CD4-positive, alpha-beta memory T cell (primary cell): ENCODE results near the gene MAGEF1. TPM values are rescaled to one million over a fixed set of nuclear protein-coding genes. Genes with fewer than 3 reads are reported as not detected.

ENCODE experiments used
- CTCF ChIA-PET: fragments of 350-600 bp; sonication (Branson Sonifier 250); formaldehyde crosslinking; loops from one replicate; lab custom pipeline; 2021; ENCODE audit warnings: inconsistent platforms; ENCODE audit not compliant: partially characterized antibody; lab: Charles Lee
- POLR2A ChIA-PET: fragments of 350-600 bp; sonication (Branson Sonifier 250); formaldehyde crosslinking; loops from one replicate; lab custom pipeline; 2021; ENCODE audit not compliant: partially characterized antibody; lab: Charles Lee
- DNase-seq, 5 donors: peaks; one replicate each; pipeline versions ENCODE4 v3.0.0 to v3.0.0-alpha.2; 2020 to 2022; ENCODE audit warnings: mixed read lengths in 1 of 5
- H3K27ac ChIP-seq: one replicate; pipeline ENCODE4 v1.7.0; 2013; ENCODE audit warnings: low read depth, low read length
- H3K27me3 ChIP-seq: 2 replicates; pipeline ENCODE4 v1.7.0; 2013; ENCODE audit warnings: mild to moderate bottlenecking, low read length, moderate library complexity; ENCODE audit not compliant: insufficient read depth
- H3K36me3 ChIP-seq: 2 replicates; pipeline ENCODE4 v1.7.0; 2013; ENCODE audit warnings: mild to moderate bottlenecking, low read length, moderate library complexity; ENCODE audit not compliant: insufficient read depth
- H3K4me1 ChIP-seq: 2 replicates; pipeline ENCODE4 v1.7.0; 2013; ENCODE audit warnings: mild to moderate bottlenecking, low read length, moderate library complexity; ENCODE audit not compliant: insufficient read depth
- H3K4me3 ChIP-seq, 2 donors: one replicate each; pipeline ENCODE4 v1.7.0; 2013; ENCODE audit warnings: low read length in 2 of 2, mild to moderate bottlenecking in 1 of 2
- H3K9me3 ChIP-seq, 2 donors: one replicate each; pipeline ENCODE4 v1.7.0; 2013; ENCODE audit warnings: low read length in 2 of 2, control low read depth in 1 of 2; ENCODE audit not compliant: control insufficient read depth in 1 of 2
- H3K27ac Mint-ChIP-seq, 7 donors: one replicate each; pipeline ENCODE4 v1.8.0; 2020 to 2021; ENCODE audit warnings: mixed read lengths in 7 of 7, mild to moderate bottlenecking in 6 of 7, inconsistent platforms in 3 of 7, moderate library complexity in 3 of 7
- H3K27me3 Mint-ChIP-seq, 2 donors: one replicate each; pipeline ENCODE4 v1.8.0; 2020 to 2021; ENCODE audit warnings: mixed read lengths in 2 of 2
- H3K36me3 Mint-ChIP-seq, 2 donors: one replicate each; pipeline ENCODE4 v1.8.0; 2020 to 2021; ENCODE audit warnings: mixed read lengths in 2 of 2, inconsistent platforms in 1 of 2, mild to moderate bottlenecking in 1 of 2
- H3K4me1 Mint-ChIP-seq, 4 donors: one replicate each; pipeline ENCODE4 v1.8.0; 2020 to 2021; ENCODE audit warnings: mixed read lengths in 4 of 4, mild to moderate bottlenecking in 1 of 4
- H3K4me3 Mint-ChIP-seq, 8 donors: one replicate each; pipeline ENCODE4 v1.8.0; 2020 to 2021; ENCODE audit warnings: mixed read lengths in 8 of 8, mild to moderate bottlenecking in 7 of 8, moderate library complexity in 6 of 8, inconsistent platforms in 3 of 8
- H3K9me3 Mint-ChIP-seq, 8 donors: one replicate each; pipeline ENCODE4 v1.8.0; 2020 to 2021; ENCODE audit warnings: mixed read lengths in 8 of 8, mild to moderate bottlenecking in 5 of 8, inconsistent platforms in 3 of 8, moderate library complexity in 1 of 8
- intact Hi-C: fragments of 100-400 bp; cut with micrococcal nuclease; formaldehyde crosslinking; loops from one replicate; pipeline ENCODE4 v1.15.1; 2023
- polyA plus RNA-seq, 2 donors: library from polyadenylated mRNA; unstranded; fragments of 300-500 nt; fragmentation: Illumina TruSeq; gene quantifications; one replicate each; pipeline ENCODE4 v1.2.3, GENCODE V29; 2021
- total RNA-seq, 2 experiments: library from RNA; stranded (reverse); gene quantifications; one replicate each; pipeline ENCODE4 v1.2.3, GENCODE V29; 2021

The MAGEF1 gene
- total and polyA plus RNA-seq, 4 experiments from 2014 or later, result 15.5 to 20.1 (median 16.5) TPM

DNA sequence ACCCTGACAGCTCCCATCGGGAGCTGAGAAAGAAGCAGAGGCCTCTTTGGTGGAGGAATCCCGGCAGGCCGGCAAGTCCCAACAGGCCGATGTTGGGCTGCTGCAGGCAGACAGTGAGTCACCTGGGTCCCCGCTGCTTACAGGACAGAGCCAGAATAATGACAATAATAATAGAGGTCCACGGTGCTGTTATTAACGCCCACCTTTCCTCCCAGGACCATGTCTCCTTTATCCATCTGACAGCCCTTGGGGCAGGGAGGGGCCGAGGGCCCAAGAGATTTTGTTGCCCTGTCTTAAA, 29.3 kb upstream of the MAGEF1 start:
- Histone ChIP-seq H3K36me3 (no peaks in the 10 kb centered on the region), H3K9me3 (no peaks in the 10 kb centered on the region), H3K4me3 (no peak overlapping the region), H3K27me3 (no peaks in the 10 kb centered on the region), H3K27ac (no peak overlapping the region), H3K4me1 (no peaks in the 10 kb centered on the region)
- no peaks in the 10 kb centered on the region for H3K4me1 Mint-ChIP-seq
- H3K4me3 Mint-ChIP-seq, result no peak overlapping the region
- ChIA-PET POLR2A (no interaction called here), CTCF (no interaction called here)
- no peaks in the 10 kb centered on the region for H3K9me3 Mint-ChIP-seq
- intact Hi-C loops, result no loop called here
- H3K27ac Mint-ChIP-seq, result no peak overlapping the region
- no peaks in the 10 kb centered on the region for H3K36me3 Mint-ChIP-seq
- DNase-seq, result no peak
- H3K27me3 Mint-ChIP-seq, result peaks cover 0 to 5% of the 10 kb centered on the region in 2 donors

DNA sequence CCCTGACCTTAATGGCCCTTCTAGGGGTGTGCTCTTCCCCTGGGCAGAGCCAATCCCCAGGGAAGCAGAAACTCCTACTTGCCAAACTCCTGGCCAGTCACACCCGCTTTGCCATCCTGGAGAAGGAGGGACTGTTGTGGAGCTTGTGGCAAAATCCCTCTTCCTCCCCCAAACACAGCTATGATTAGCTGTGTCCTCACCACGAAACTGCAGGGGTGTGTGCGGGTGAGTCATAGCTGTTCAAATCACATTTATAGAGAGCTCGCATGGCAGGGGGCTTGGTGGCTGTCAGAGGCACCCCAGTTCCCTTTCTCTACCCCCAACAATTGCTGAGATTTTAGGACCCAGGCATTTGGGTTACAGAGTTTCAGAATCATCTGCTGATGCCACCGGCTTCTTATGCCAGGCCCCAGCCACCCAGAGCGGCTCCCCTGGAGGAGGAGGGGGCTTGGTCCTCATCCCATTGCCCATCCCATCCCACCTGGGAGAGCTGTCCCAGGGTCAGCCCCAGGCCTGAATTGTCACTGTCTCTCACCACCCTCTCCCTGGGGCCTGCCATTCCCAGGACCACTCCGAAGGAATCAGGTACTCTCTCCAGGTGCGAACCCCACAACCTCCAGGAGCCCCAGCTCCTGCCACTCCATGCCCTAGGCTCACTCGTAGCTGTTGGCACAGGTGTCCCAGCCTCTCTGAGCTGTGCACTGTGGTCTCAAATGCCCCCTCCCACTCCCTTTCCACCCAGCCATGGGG, 28.8 kb upstream of the MAGEF1 start:
- Mint-ChIP-seq H3K27me3 (peaks cover 0 to 5% of the 10 kb centered on the region in 2 donors), H3K4me3 (no peak overlapping the region), H3K27ac (no peak overlapping the region), H3K4me1 (no peaks in the 10 kb centered on the region), H3K9me3 (no peaks in the 10 kb centered on the region), H3K36me3 (no peaks in the 10 kb centered on the region)
- DNase-seq, result no peak
- H3K4me1 ChIP-seq, result no peaks in the 10 kb centered on the region
- H3K27me3 ChIP-seq, result no peaks in the 10 kb centered on the region
- ChIA-PET POLR2A (no interaction called here), CTCF (no interaction called here)
- intact Hi-C loops, result no loop called here
- H3K27ac ChIP-seq, result no peak overlapping the region
- H3K9me3 ChIP-seq, result no peaks in the 10 kb centered on the region
- no peaks in the 10 kb centered on the region for H3K36me3 ChIP-seq
- H3K4me3 ChIP-seq, result no peak overlapping the region

DNA sequence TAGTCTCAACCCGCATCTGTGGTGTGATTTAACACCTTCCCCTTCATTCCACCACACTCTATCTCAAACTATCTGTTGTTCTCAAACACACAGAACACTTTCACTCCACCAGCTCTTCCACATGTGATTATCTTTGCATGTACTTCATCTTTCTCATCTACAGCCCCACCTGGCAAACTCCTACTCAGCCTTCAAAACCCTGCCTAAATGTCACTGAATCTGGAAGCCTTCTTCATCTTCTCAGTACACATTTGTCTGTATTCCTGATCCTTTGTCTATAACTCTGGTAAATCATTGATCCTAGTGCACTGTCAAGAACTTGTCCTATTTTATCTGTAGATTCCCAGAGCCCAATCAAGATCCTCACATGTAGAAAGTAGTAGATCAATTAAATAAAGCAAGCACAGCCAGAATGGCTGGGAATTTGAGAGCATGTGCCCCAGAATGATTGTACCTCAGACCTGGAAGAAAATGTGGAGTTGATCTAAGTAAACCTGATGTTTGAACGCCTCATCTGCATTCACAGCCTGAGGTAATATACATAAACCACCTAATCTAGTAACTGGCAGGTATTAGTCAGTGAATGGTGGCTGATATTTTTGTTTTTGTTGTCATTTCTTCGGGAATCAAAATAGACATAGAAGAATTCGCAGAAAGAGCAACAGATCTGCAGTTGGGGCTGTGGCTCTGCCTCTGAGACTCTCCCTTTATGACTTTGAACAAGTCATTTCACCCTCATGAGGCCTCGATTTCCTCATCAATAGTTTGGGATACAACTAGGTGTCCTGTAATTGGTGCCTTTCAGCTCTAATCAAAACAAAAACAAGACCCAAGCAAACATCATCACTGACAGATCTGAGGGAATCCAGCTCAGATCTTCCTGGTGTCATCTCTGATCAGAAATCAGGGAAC, 28.0 kb upstream of the MAGEF1 start:
- Mint-ChIP-seq H3K4me3 (no peak overlapping the region), H3K9me3 (no peaks in the 10 kb centered on the region), H3K36me3 (no peaks in the 10 kb centered on the region), H3K4me1 (no peaks in the 10 kb centered on the region), H3K27ac (no peak overlapping the region), H3K27me3 (peaks cover 3 to 4% of the 10 kb centered on the region in 2 donors)
- H3K9me3 ChIP-seq, result no peaks in the 10 kb centered on the region
- POLR2A ChIA-PET, result no interaction called here
- no peaks in the 10 kb centered on the region for H3K4me1 ChIP-seq
- DNase-seq, result no peak
- CTCF ChIA-PET, result no interaction called here
- intact Hi-C loops, result no loop called here
- no peaks in the 10 kb centered on the region for H3K36me3 ChIP-seq
- no peak overlapping the region for H3K27ac ChIP-seq
- no peak overlapping the region for H3K4me3 ChIP-seq
- H3K27me3 ChIP-seq, result no peaks in the 10 kb centered on the region

DNA sequence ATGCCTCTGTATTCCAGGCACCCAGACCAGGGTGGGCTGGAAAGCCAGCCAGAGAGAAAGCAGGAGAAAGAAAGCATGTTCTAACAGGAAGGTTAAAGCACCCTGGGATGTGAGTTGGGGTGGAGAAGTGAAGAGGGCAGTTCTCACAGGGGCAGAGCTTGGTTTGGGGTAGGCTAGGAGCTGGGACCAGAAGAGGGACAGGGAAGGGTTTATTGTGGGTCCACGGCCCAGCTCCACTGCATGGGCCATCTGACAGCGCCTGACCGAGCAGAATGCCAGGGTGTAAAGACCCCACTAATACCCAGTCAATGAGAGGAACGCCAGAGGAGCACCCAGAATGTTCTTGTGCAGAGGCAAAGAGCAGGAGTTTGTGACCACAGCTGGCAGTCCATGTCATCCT, 27.1 kb upstream of the MAGEF1 start:
- ChIA-PET POLR2A (no interaction called here), CTCF (interaction anchor here (1.3 kb wide), 1 partner anchor 40 kb away, joined by 5 read pairs; no protein-coding TSS in a partner anchor)
- Histone ChIP-seq H3K4me1 (no peaks in the 10 kb centered on the region), H3K27me3 (no peaks in the 10 kb centered on the region), H3K9me3 (no peaks in the 10 kb centered on the region), H3K36me3 (no peaks in the 10 kb centered on the region), H3K4me3 (no peak overlapping the region), H3K27ac (no peak overlapping the region)
- Mint-ChIP-seq H3K27ac (peak overlapping the region in 1 of 7 donors; percentile 33), H3K4me1 (no peaks in the 10 kb centered on the region), H3K4me3 (no peak overlapping the region), H3K36me3 (no peaks in the 10 kb centered on the region), H3K27me3 (peaks cover 3 to 4% of the 10 kb centered on the region in 2 donors), H3K9me3 (no peaks in the 10 kb centered on the region)
- intact Hi-C loops, result no loop called here
- no peak for DNase-seq

DNA sequence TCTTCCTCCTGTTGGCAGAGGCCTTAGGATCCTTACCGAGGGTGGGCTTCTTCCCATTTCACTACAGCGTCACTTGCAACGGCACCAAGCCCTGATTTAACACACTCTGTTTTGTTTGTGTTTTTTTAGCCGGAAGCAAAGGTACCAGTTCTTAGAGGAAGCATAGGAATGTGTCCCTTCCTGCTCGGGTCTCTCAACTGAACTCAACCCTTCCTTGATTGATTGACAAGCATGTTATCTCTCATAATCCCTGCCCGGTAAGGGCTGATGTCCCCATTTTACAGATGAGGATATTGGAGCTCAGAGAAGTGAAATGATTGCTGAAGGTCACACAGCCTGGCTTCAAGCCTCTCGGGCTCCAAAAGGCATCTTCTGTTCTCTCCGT, 26.6 kb upstream of the MAGEF1 start:
- H3K27ac Mint-ChIP-seq, result no peak overlapping the region
- intact Hi-C loops, result no loop called here
- H3K4me1 ChIP-seq, result no peaks in the 10 kb centered on the region
- POLR2A ChIA-PET, result no interaction called here
- no peaks in the 10 kb centered on the region for H3K9me3 Mint-ChIP-seq
- no peaks in the 10 kb centered on the region for H3K4me1 Mint-ChIP-seq
- CTCF ChIA-PET, result interaction anchor here (1.0 to 1.3 kb wide), 2 partner anchors 40 to 177 kb away, joined by 3 to 5 read pairs; partner anchors contain the start of gene EPHB3
- H3K27ac ChIP-seq, result no peak overlapping the region
- no peak for DNase-seq
- no peaks in the 10 kb centered on the region for H3K36me3 ChIP-seq
- H3K36me3 Mint-ChIP-seq, result no peaks in the 10 kb centered on the region
- no peak overlapping the region for H3K4me3 Mint-ChIP-seq
- no peaks in the 10 kb centered on the region for H3K9me3 ChIP-seq
- H3K27me3 ChIP-seq, result no peaks in the 10 kb centered on the region
- H3K27me3 Mint-ChIP-seq, result peaks cover 3 to 4% of the 10 kb centered on the region in 2 donors
- H3K4me3 ChIP-seq, result no peak overlapping the region

DNA sequence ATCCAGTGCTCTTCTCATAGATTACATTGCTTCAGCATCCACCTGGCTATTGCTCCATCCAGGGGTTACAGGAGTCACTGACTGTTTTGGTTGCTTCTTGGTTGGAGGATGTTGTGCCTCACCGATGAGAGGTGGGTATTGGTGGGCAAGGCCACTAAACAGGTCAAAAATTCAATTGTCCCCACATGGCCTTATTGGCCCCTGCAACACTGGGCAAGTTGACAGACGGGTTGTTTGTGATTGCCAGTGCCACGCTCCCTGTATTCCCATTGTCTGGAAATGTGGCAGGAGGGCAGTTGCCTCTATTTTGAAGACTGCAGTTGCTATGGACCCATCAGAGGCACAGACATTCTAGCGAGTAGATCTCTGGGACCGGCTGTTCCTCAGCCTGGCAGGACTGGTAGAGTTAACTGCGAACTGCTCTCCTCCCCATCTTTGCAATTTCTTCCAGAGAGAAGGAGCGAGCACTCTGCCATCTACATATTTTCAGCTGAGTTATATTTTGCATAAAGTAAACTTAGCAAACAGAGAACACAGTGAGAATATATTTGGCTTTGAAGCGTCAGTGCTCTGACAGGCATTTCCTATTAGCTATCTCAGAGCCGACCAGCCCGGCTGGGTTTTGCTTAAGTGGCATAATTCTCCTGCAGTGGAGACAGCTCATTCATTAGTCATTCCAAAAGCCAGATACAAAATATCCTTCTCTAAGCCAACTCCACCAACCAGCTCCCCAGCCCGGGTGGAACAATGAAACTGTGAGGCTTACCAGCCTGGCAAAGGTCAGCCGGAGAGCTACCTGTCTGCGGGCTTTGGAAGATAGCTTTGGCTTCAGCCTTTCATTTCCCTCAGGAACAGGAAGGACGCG, 26.0 kb upstream of the MAGEF1 start:
- Mint-ChIP-seq H3K4me1 (no peaks in the 10 kb centered on the region), H3K27ac (no peak overlapping the region), H3K4me3 (no peak overlapping the region), H3K27me3 (peaks cover 3 to 5% of the 10 kb centered on the region in 2 donors), H3K36me3 (no peaks in the 10 kb centered on the region), H3K9me3 (no peaks in the 10 kb centered on the region)
- no peak overlapping the region for H3K27ac ChIP-seq
- no peaks in the 10 kb centered on the region for H3K27me3 ChIP-seq
- intact Hi-C loops, result no loop called here
- H3K9me3 ChIP-seq, result no peaks in the 10 kb centered on the region
- no peaks in the 10 kb centered on the region for H3K36me3 ChIP-seq
- H3K4me1 ChIP-seq, result no peaks in the 10 kb centered on the region
- H3K4me3 ChIP-seq, result no peak overlapping the region
- CTCF ChIA-PET, result interaction anchor here (1.0 to 3.4 kb wide), 4 partner anchors 11 to 177 kb away, joined by 3 to 20 read pairs (median 4); partner anchors contain the start of gene EPHB3
- POLR2A ChIA-PET, result no interaction called here
- DNase-seq, result no peak

DNA sequence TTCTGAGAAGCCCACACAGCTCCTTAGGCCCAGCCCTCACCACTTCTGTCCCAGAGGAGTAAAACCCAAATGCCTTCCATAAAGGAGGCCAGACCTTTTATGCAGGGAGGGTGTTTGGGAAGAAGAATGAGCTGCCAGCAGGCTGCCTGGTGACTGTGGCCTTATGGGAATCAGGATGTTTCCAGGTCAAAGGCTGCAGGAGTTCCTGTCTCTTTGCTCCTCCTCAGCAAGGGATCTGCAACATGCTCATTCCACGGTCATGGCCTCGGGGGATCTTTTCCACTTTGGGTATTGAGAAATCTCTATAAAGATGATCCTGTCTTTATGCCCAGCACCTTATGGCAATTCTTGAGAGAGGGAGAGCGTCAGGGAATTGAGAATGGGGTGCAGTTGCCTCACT, 25.2 kb upstream of the MAGEF1 start:
- H3K9me3 ChIP-seq, result no peaks in the 10 kb centered on the region
- H3K4me3 ChIP-seq, result no peak overlapping the region
- H3K27me3 ChIP-seq, result no peaks in the 10 kb centered on the region
- Mint-ChIP-seq H3K27me3 (peaks cover 3 to 7% of the 10 kb centered on the region in 2 donors), H3K9me3 (no peaks in the 10 kb centered on the region), H3K4me3 (no peak overlapping the region), H3K36me3 (no peaks in the 10 kb centered on the region), H3K27ac (no peak overlapping the region), H3K4me1 (no peaks in the 10 kb centered on the region)
- no peaks in the 10 kb centered on the region for H3K36me3 ChIP-seq
- no peaks in the 10 kb centered on the region for H3K4me1 ChIP-seq
- ChIA-PET CTCF (interaction anchor here (1.2 to 3.4 kb wide), 3 partner anchors 10 to 176 kb away, joined by 3 to 20 read pairs (median 6); partner anchors contain the start of gene EPHB3), POLR2A (no interaction called here)
- intact Hi-C loops, result no loop called here
- H3K27ac ChIP-seq, result no peak overlapping the region
- no peak for DNase-seq
